G401 (cell line): ENCODE results near the gene TP53AIP1. TPM values are rescaled to one million over a fixed set of nuclear protein-coding genes. Genes with fewer than 3 reads are reported as not detected.
A peak's percentile ranks its signal among the peaks of the same experiment; 100 is the strongest.

Experiments
- DNase-seq: peaks from one replicate; pipeline ENCODE4 v3.0.0-alpha.2; 2015; ENCODE audit warnings: low spot score
- in situ Hi-C: cut with HindIII; loops from 2 replicates; pipeline ENCODE4 v1.10.0; 2016; ENCODE audit warnings: low sequenced_read_pairs, mixed read lengths
- total RNA-seq: library from RNA; depleted of rRNA; stranded (reverse); fragments of >200 nt; shearing (Covaris generic); gene quantifications from 2 replicates; pipeline ENCODE4 v1.2.3, GENCODE V29; 2014

Gene TP53AIP1
- total RNA-seq, 1 experiment from 2014 or later, result not detected

DNA sequence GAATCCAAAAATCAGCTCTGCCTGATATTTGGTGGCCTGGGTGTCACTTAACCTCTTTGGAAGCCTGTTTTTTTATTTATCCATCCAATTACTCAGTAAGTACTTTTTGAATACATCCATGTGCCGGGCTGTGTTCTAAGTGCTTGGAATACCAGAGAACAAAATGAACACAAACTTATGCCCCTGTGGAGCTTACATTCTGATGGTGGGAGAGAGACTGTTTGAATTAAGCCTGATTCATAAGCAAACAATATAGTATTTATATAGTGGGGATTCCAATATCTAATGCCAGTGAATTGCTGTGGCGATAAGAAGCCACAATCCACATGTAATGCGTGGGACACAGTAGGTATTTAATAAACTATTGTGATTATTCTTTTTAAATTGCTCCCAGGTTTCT, 32.1 kb downstream of the TP53AIP1 start:
- DNase-seq, result no peak
- in situ Hi-C loops, result no loop called here

GRCh38 chr11:128909438-128910125, 33.1 kb downstream of the TP53AIP1 start:
- DNase-seq, result no peak
- in situ Hi-C loops, result no loop called here

DNA sequence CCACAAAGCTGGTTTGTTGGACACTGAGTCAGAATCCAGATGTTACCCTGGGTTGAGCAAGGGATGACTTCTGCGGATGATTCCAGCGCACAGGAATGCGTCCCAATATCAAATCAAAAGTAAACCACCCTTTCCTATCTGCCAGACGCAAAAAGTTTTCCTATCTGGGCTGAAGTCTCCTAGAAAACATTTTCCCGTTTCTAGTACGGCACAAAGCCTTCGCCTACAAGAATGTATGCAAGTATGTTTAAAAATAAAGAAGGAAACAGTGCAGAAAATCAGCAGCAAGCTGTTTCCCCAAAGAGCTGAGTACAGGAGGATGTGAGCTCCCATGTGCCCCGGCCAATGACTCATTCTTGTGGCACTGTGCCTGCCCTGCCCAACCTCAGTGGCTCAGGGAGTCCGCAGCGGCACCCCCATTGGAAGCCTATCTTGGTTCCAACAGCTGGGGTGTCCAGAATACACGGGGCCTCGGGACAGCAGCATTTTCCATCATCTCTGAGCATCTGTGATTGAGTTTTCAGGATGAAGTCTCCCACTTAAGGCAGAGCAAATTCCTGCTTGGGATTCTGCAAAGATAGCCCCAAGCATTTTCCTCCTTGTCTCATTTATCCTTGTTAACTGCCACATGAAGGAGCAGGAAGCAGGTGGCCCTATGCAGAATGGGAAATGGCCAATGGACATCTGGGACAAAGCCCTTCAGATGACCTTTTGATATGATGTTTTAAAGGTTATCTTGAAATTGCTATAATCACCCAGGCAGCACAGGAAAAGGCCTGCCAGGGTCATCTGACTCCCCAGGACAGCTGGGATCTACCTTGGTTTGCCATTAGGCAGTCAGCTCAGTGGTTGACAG, 34.1 kb downstream of the TP53AIP1 start:
- DNase-seq, result no peak

DNA sequence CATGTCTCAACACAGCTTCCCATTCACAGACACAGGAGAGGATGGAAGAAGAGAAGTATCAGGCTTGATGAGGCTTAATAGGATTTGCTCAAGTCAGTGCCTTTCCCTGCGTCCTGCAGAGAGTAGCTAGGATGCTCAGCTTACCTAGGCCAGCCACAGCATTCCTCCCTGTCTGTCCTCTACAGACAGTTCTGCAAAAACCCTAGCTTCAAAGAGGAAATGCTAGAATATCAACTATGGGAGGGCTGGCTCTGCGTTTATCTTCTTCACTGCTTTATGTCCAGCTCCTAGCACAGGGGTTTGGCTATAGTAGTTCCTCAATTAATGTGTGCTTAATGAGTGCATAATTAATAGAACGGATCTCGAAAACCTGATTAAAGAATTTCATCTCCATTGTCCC, 35.1 kb downstream of the TP53AIP1 start:
- in situ Hi-C loops, result no loop called here
- DNase-seq, result no peak

More for the DNA sequence above, 34.1 kb downstream of the TP53AIP1 start:
- in situ Hi-C loops, result no loop called here

- in situ Hi-C loops, result no loop called here
- no peak for DNase-seq
Measured at GRCh38 chr11:128906185-128907050, 36.3 kb downstream of the TP53AIP1 start.

DNA sequence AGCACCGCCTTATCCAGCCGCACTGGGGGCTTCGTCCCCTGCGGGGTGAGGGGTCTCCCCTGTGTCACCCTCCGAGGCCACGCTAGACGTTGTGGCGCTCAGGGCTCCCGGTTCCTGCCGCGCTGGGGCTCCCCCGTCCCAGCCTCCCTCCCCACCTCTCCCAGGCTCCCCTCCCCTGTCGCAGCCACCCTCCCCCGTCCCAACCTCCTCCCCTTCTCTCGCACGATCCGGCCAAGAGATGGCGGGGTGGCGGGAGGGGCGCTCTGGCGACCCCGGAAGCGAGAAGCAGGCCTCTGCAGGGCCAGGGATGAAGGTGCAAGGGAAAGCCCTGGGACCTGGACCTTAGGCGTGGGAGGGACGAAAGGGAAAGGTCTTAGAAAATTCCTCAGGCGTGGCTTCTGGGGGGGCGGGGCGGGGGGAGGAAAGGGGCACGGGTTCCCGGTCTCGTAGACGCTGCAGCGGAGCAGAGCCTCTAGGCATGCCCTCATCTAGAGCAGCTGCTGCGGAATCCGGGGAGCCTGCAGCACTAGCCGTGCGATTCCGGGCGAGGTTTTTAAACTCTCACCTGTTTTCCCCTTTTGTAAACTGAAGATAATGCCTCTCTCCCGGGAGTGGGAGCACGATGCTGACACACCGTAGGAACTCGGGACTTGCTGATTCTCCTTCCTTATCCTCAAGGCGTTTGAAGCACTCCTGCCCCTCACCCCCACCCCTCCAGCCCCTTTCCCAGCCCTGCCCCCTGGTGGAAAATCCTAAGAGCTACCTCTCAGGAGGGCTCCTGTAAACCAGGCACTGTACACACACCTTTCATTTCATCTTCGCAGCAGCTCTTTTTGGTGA, 37.1 kb downstream of the TP53AIP1 start:
- in situ Hi-C loops, result no loop called here
- no peak for DNase-seq

DNA sequence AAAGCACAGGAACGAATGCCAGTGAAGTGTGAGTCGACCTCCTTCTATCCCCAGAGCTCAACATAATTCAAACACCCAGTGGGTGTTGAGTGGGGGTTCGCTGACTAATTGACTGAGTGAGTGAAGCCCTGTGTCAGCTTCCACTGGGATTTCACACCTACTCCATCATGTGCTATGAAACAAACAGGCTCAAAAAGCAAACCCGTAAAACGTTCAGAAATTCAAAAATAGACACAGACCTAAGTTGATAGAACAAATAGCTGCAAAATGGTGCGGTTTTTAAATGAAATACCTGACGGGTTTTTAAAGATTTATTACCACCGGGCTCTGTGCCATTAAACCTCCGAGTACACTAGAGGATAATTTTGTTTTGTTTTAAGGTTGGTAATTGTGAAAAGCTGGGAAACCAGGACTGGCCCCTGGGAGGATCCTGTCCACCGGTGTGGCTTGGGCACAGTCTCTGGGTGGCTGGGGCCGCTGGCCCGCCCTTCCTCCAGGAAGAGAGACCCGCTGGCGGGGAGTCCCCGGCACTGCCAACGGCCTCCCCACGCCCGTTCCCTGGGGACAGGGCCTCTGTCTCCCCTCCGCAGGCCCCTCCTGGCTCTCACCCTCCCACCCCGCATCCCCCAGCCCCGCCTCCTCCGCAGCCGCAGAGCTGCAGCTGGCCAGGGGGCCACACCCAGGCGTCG, 37.9 kb downstream of the TP53AIP1 start:
- DNase-seq, result no peak
- in situ Hi-C loops, result no loop called here

DNA sequence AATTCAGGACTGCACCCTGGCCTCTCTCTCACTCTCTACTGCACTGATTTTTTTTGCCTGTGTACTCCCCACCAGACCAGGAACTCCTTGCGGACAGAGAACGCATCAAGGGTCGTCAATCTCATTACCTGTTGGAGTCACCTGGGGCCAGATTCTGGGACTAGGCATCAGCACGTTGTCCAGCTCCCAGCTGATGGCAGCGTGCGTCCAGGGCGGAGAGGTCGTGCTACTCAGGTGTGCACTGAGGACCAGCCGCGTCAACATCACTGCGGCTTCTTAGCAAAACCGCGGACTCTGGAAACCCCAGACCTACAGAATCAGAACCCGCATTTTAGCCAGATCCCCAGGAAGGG, 38.4 kb downstream of the TP53AIP1 start:
- in situ Hi-C loops, result no loop called here

DNA sequence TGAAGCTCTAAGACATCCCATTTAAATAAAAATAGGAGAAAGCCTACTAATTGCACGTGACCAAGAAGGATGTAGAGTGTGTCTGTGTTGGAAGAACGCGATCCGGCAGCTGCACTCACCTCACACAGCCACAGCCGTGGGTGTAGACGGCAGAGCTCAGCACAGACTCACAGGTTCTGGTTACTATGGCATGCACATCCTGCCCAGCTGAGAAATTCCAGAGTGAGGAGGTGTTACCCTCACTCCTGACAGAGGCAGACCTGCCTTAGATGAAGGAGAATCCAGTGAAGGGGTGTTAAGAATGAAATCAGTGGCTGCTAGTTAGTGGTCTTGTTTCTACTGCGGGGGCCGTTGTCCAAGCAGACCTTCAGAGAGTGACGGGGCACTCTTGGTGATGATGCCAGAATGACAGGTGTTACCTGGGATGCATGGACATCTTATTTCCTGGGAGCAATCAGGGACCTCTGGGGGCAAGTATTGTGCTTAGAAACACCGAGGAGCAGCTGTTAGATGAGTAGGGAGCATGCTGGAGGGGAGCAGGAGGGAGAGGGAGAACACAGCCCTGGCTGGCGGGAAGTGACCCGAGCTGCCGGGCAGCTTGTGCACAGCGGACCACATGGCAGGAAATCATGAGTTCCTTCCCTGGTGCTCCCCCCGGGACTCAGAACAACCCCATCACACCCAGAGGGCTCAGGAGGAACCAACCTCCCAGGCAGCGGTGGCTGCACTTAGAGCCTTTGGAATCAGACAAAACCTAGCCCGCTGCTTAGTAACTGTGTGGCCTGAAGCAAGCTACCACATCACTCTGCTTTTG, 39.2 kb downstream of the TP53AIP1 start:
- no peak for DNase-seq
- in situ Hi-C loops, result no loop called here

More for the DNA sequence above, 38.4 kb downstream of the TP53AIP1 start:
- no peak for DNase-seq

- in situ Hi-C loops, result no loop called here
- DNase-seq, result no peak
Measured at GRCh38 chr11:128902515-128903066, 40.1 kb downstream of the TP53AIP1 start.

DNA sequence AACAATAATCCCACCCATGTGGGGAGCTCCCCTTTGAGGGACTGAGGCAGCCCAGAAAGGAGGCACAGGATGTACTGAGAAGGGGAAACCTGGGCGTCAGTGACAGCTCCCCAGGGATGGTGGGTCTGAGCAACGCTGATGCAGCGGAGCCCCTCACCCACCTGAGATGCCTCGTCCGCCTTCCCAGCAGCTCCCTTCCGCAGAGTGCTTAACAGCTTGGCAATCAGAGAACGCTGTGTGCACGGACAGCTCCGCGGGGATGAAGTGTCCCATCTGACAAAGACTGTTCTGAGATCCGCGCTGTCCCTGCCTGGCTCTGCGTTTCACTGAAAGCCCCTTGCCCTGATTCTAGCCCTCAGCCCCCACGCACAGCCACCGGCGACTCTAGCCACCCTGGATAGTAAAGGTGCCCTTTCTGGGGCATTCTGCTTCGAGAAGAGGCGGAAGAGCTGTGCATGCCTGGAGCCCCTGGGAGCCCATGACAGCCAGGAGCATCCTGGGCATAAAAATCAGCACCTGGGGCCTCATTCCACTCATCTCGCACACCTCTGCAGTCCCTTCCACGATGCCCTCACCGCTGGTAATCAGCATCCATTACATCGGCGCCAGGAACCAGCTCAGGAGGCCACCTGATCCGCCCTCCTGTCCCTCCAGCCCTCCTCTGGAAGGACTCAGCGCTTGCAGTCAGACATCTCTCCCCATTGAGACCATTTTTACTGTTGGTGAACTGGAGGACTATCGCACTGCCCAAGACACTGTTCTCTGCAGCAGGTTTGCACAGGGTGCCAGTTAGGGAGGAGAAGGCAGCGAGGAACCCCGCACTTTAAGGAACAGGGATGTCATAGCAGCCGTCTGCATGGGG, 40.8 kb downstream of the TP53AIP1 start:
- in situ Hi-C loops, result no loop called here
- no peak for DNase-seq

- peak; percentile 87 for DNase-seq
- in situ Hi-C loops, result no loop called here
Measured at GRCh38 chr11:128900468-128900867, 42.2 kb downstream of the TP53AIP1 start.

GRCh38 chr11:128898580-128899344, 43.9 kb downstream of the TP53AIP1 start:
- DNase-seq, result no peak
- in situ Hi-C loops, result no loop called here

DNA sequence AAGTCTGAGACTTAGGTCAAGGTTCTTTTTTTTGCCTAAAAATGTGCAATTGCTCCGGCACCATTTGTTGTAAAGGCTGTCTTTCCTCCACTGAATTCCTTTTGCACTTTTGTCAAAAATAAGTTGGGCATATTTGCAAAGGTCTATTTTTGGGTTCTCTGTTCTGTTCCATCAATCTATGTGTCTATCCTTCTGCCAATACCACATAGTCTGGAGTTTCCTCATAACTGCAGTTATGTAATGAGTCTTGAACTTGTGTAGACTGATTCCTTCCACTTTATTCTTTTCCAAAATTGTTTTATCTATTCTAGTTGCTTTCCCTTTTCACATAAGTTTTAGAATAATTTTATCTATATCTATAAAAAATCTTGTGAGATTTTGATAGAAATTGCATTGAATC, 44.8 kb downstream of the TP53AIP1 start:
- DNase-seq, result no peak
- in situ Hi-C loops, result no loop called here

DNA sequence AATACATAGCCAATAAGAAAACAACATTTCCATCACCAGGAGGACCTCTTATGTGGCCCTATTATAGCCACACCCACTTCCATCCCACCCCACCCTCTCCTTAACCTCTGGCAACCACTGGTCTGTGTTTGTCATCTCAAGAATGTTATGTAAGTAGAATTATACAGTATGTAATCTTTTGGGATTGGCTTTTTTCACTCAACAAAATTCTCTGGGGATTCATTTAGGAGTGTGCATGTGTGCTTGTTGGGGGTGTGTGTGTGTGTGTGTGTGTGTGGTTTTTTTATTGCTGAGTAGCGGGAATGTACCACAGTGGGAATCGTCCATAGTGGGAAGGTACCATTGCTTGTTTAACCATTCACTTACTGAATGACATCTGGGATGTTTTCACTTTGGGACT, 46.3 kb downstream of the TP53AIP1 start:
- in situ Hi-C loops, result no loop called here
- no peak for DNase-seq

DNA sequence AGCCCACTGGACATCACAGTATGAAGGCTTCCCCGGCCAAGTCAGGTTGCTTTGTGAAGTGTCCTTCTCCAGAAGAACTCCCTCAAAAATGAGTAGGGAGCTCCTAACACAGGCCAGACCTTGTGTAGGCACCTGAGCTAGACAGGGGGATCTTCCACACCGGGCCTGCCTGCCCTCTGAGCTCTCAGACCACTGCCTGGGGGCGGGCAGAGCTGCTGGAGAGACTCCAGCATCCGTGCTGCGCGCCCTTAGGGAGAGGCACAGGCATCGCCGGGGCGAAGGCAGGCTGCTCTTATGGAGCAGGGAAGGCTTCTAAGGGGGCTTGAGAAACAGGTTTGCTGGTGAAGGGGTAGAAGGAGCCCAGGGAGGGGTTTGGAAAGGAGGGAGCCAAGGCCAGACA, 47.1 kb downstream of the TP53AIP1 start:
- in situ Hi-C loops, result no loop called here
- no peak for DNase-seq
